ENCODE data around the gene TOX3. TPM values are rescaled to one million over a fixed set of nuclear protein-coding genes. Genes with fewer than 3 reads are reported as not detected.

TOX3 gene
- total RNA-seq, 1 experiment from 2014 or later: 20.2 TPM

GRCh38 chr16:52487849-52488457 is 59.0 kb downstream of the TOX3 start:
- Mint-ChIP-seq H3K9me3 (no peaks in the 10 kb centered on the region), H3K27ac (no peak overlapping the region), H3K4me3 (no peak overlapping the region), H3K4me1 (peaks cover 4% of the 10 kb centered on the region), H3K36me3 (peaks cover 8% of the 10 kb centered on the region), H3K27me3 (ENCODE audit: low read depth) (no peaks in the 10 kb centered on the region)
- TF ChIP-seq TP53 (CRISPR knock-in tag; IDR thresholded peaks at IDR 0.05) (no peak), CREB1 (CRISPR knock-in tag; IDR thresholded peaks at IDR 0.05) (no peak), AR (CRISPR knock-in tag; IDR thresholded peaks at IDR 0.05) (no peak), NFYB (CRISPR knock-in tag; conservative IDR thresholded peaks at IDR 0.05; ENCODE audit: low read depth) (no peak), NR1H2 (CRISPR knock-in tag; IDR thresholded peaks at IDR 0.05) (no peak), SP1 (CRISPR knock-in tag; conservative IDR thresholded peaks at IDR 0.05) (no peak), FOXP4 (CRISPR knock-in tag; IDR thresholded peaks at IDR 0.05) (no peak), ATF1 (CRISPR knock-in tag; IDR thresholded peaks at IDR 0.05) (no peak), ATF3 (CRISPR knock-in tag; conservative IDR thresholded peaks at IDR 0.05) (no peak), TEAD1 (CRISPR knock-in tag; IDR thresholded peaks at IDR 0.05) (no peak), ZNF219 (CRISPR knock-in tag; IDR thresholded peaks at IDR 0.05; ENCODE audit: borderline replicate concordance) (no peak), GABPB1 (CRISPR knock-in tag; IDR thresholded peaks at IDR 0.05) (no peak), ZNF425 (CRISPR knock-in tag; conservative IDR thresholded peaks at IDR 0.05) (no peak), PRDM15 (CRISPR knock-in tag; IDR thresholded peaks at IDR 0.05) (no peak), RORB (CRISPR knock-in tag; IDR thresholded peaks at IDR 0.05) (no peak), MLX (CRISPR knock-in tag; IDR thresholded peaks at IDR 0.05) (no peak), ZNF232 (CRISPR knock-in tag; IDR thresholded peaks at IDR 0.05) (no peak), ETV6 (CRISPR knock-in tag; IDR thresholded peaks at IDR 0.05) (no peak), ZNF532 (CRISPR knock-in tag; IDR thresholded peaks at IDR 0.05; ENCODE audit: borderline replicate concordance) (no peak)
- no peak for DNase-seq (ENCODE audit: low spot score)
- ChIA-PET POLR2A (no interaction called here), CTCF (no interaction called here)
- ATAC-seq: no peak

All from WTC11 (cell line).